BLaER1 (cell line): Measurements from ENCODE around the gene COLQ.
"Not testable (repeated sequence)": the region's sequence is repeated elsewhere in the genome, so short reads cannot be mapped to it uniquely, and the experiment has no call there.

Experiments used
- H3K27ac ChIP-seq: shearing (Covaris generic); formaldehyde crosslinking; 2 replicates; pipeline ENCODE4 v1.8.1; 2022
- H3K27me3 ChIP-seq: shearing (Covaris generic); formaldehyde crosslinking; 2 replicates; pipeline ENCODE4 v1.8.1; 2022
- H3K36me3 ChIP-seq: shearing (Covaris generic); formaldehyde crosslinking; 2 replicates; pipeline ENCODE4 v1.8.1; 2022
- H3K4me1 ChIP-seq: shearing (Covaris generic); formaldehyde crosslinking; 2 replicates; pipeline ENCODE4 v1.8.1; 2022
- H3K4me2 ChIP-seq: shearing (Covaris generic); formaldehyde crosslinking; 2 replicates; pipeline ENCODE4 v1.8.1; 2022
- H3K4me3 ChIP-seq: shearing (Covaris generic); formaldehyde crosslinking; 2 replicates; pipeline ENCODE4 v1.8.1; 2022
- H3K9ac ChIP-seq: shearing (Covaris generic); formaldehyde crosslinking; 2 replicates; pipeline ENCODE4 v1.8.1; 2022
- H3K9me3 ChIP-seq: shearing (Covaris generic); formaldehyde crosslinking; 2 replicates; pipeline ENCODE4 v1.8.1; 2022
- H4K20me1 ChIP-seq: shearing (Covaris generic); formaldehyde crosslinking; 2 replicates; pipeline ENCODE4 v1.8.1; 2022
- Cebpa-rat ChIP-seq: shearing (Covaris generic); IDR thresholded peaks from 2 replicates; pipeline ENCODE4 v1.8.1; 2022

Gene COLQ

DNA sequence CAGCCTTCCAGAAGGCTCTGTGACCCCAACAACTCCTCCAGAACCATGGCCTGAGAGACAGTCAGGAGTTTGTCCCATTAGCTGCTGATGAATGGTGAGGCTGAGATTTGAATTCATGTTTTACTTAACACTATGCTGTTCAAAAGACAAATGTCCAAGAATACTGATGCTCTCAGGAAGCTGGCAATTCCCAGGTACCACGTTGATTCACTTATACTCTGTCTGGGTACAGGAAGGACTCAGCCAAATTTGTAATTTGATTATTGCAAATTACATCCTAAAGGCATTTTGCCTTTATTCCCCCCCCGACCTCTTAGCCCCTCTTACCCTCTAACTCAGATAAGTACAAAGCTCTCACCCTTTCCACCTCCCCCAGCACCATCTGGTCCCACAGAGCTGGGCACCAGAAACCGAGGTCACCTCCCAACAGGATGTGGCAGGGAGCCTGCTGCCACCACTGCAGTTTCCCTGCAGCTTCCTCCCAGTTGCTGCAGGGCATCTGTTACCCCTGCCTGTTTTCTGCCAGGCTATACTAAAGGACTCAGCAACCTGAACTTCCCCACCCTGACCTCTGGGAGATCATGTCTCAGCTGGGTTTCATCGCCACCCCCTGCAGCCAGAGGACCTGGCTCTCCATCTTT lies 60.5 kb downstream of the COLQ start:
- H3K9ac ChIP-seq, result peak overlapping the region; percentile 11; the same call in 1 of the 2 replicates
- TF ChIP-seq Cebpa-rat, result no peak
- H3K9me3 ChIP-seq, result peaks cover 5% of the 10 kb centered on the region; the same call in 1 of the 2 replicates
- peaks cover 7% of the 10 kb centered on the region; the same call in 1 of the 2 replicates for H3K36me3 ChIP-seq
- H3K27me3 ChIP-seq, result no peaks in the 10 kb centered on the region
- H3K27ac ChIP-seq, result peak overlapping the region; percentile 70
- peaks cover 54% of the 10 kb centered on the region for H3K4me1 ChIP-seq
- H3K4me3 ChIP-seq, result peak overlapping the region; percentile 26; the same call in 1 of the 2 replicates
- no peaks in the 10 kb centered on the region for H4K20me1 ChIP-seq
- H3K4me2 ChIP-seq, result peak overlapping the region; percentile 81

DNA sequence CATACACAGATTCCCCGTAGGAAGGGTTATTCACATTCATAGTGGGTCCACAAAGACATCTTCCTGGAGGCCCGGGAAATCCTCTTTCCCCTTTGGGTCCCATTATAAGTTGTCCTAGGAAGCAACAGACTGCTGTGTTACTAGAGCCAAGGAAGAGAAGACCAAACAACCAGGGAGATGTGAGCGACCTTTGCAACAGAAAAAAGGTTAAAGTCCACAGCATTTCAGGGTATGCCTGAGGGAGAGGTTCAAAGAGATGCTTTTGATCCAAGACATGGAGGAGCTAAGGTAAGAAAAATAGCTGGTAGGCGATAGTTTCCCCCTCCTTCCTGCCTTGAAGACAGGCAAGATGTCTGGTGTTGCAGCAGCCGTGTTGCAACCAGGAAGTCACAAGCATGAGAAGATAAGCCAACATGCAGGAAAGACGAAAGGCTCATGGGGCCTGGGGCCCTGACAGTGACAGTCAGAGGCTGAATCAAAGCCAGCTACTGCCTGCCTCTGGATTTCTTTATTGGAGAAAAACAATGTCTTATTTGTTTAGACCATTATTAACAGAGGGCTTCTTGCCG lies 63.2 kb downstream of the COLQ start:
- Histone ChIP-seq H3K4me1 (peaks cover 47% of the 10 kb centered on the region), H3K9me3 (peaks cover 5% of the 10 kb centered on the region; the same call in 1 of the 2 replicates), H3K27me3 (no peaks in the 10 kb centered on the region), H3K9ac (no peak overlapping the region), H3K36me3 (peaks cover 7% of the 10 kb centered on the region; the same call in 1 of the 2 replicates), H3K4me3 (no peak overlapping the region), H4K20me1 (no peaks in the 10 kb centered on the region), H3K4me2 (no peak overlapping the region), H3K27ac (no peak overlapping the region)
- no peak for TF ChIP-seq Cebpa-rat

DNA sequence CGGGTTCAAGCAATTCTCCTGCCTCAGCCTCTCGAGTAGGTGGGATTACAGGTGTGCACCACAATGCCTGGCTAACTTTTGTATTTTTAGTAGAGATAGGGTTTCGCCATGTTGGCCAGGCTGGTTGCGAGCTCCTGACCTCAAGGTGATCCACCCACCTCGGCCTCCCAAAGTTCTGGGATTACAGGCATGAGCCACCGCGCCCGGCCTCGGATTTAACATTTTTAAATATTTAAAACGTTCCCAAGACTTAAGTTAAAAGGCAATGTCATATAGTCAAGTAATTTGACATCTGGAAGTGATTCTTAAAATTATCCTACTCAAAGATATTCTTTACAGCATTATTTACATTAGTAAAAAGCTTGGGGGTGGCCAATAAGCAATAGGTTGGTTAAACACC lies 64.6 kb downstream of the COLQ start:
- not testable (repeated sequence) for H3K9ac ChIP-seq, H3K4me3 ChIP-seq, H3K9me3 ChIP-seq, H3K27ac ChIP-seq, H3K36me3 ChIP-seq, H3K27me3 ChIP-seq, H3K4me2 ChIP-seq, H4K20me1 ChIP-seq
- peaks cover 35% of the 10 kb centered on the region for H3K4me1 ChIP-seq

DNA sequence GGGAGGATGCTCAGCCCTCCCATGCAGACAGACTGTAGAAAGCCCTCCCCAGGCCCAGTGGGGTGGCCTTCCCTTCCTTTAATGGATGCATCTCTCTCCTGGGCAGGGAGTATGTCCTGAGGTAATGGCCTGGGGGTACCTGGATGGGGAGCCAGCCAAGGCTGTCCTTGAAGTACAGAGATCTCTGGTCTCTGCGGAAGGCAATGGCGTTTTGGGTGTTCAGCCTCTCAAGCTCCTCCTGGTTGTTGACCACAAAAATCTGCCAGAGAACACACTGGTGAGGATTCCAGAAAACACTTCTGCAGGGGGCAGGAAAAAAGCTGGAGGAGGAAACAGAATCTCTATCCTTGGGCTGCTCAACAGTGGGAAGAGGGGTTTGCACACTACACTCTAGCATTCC lies 65.2 kb downstream of the COLQ start:
- no peak overlapping the region for H3K4me2 ChIP-seq
- H4K20me1 ChIP-seq, result no peaks in the 10 kb centered on the region
- no peaks in the 10 kb centered on the region for H3K27me3 ChIP-seq
- peaks cover 29% of the 10 kb centered on the region for H3K4me1 ChIP-seq
- H3K36me3 ChIP-seq, result peaks cover 8% of the 10 kb centered on the region; the same call in 1 of the 2 replicates
- no peak for TF ChIP-seq Cebpa-rat
- no peak overlapping the region for H3K9ac ChIP-seq
- no peak overlapping the region for H3K27ac ChIP-seq
- no peak overlapping the region for H3K4me3 ChIP-seq
- H3K9me3 ChIP-seq, result peaks cover 5% of the 10 kb centered on the region; the same call in 1 of the 2 replicates

DNA sequence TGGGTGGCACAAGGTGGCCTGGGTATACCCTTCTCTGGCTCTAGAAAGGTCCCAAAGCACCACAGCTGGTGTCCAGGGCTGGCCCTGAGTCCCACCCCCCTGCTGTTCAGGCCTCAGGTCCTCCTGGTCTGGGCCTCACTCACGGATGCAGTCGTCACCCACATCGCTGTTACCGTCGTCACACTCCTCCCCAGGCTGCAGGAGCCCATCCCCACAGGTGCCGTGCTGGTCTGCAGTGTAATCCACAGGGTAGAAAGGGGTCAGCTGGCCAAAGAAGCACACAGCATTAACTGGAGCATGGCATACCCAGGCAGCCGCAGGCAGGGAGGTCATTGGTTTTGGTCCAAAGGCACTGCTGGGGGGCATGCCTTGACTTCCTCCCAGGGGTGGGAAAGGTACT lies 65.8 kb downstream of the COLQ start:
- peaks cover 5% of the 10 kb centered on the region; the same call in 1 of the 2 replicates for H3K9me3 ChIP-seq
- no peak overlapping the region for H3K27ac ChIP-seq
- no peak overlapping the region for H3K9ac ChIP-seq
- no peak overlapping the region for H3K4me3 ChIP-seq
- peaks cover 23% of the 10 kb centered on the region for H3K4me1 ChIP-seq
- H3K36me3 ChIP-seq, result peaks cover 12% of the 10 kb centered on the region; the same call in 1 of the 2 replicates
- H4K20me1 ChIP-seq, result no peaks in the 10 kb centered on the region
- no peaks in the 10 kb centered on the region for H3K27me3 ChIP-seq
- TF ChIP-seq Cebpa-rat, result no peak
- no peak overlapping the region for H3K4me2 ChIP-seq

DNA sequence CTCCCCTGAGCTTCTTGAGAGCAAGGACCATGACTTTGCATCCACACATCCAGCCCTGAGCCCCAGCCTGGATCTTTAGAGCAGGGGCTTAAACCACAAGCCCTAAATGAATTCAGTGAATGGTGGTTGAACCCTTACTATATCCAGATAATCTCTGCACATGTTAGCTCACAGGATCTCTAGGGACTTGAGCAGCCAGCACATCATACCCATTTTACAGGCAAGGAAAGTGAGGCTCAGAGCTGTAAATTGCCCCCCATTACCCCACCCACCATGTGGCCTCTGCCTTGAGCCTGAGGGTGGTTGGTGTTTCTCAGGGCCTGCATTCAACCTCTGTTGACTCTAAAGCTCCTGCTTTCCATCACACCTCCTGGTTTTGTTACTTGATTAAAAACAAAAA lies 66.5 kb downstream of the COLQ start:
- no peak for TF ChIP-seq Cebpa-rat
- peaks cover 16% of the 10 kb centered on the region; the same call in 1 of the 2 replicates for H3K36me3 ChIP-seq

DNA sequence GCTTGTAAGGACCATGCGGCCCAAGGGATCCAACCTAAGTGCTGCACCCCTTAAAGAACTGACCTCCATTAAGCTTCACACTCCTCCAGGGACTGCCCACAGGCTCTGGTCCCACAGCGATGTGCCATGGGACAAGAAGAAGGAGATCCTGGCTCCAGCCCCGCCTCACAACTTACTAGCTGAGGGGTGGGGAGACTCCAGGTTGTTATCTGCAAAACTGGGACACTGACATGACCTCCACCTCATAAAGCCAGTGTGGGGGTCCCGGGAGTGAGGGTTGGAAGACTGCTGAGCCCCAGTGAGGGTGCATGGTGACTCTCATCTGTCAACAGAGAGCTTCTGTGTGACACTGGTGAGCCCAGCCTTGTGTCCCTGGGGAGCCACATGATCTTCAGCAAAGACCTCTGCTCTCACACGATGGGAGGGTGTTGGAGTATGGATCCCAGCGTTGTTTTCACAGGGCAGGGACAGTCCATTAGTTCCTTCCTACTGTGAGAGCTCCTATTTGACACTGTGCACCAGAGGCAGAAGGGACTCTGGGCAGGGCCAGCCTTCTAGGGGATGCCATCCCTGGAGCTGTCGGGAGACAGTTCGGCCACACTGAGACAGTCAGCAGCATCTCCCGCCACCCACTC lies 67.4 kb downstream of the COLQ start:
- no peak overlapping the region for H3K9ac ChIP-seq
- peaks cover 5% of the 10 kb centered on the region; the same call in 1 of the 2 replicates for H3K9me3 ChIP-seq
- H3K27me3 ChIP-seq, result no peaks in the 10 kb centered on the region
- peaks cover 17% of the 10 kb centered on the region for H3K4me1 ChIP-seq
- TF ChIP-seq Cebpa-rat, result no peak
- H4K20me1 ChIP-seq, result no peaks in the 10 kb centered on the region
- H3K36me3 ChIP-seq, result peaks cover 16% of the 10 kb centered on the region; the same call in 1 of the 2 replicates
- H3K4me2 ChIP-seq, result peak overlapping the region; percentile 47
- no peak overlapping the region for H3K4me3 ChIP-seq
- no peak overlapping the region for H3K27ac ChIP-seq

More for the DNA sequence above, 66.5 kb downstream of the COLQ start:
- peaks cover 5% of the 10 kb centered on the region; the same call in 1 of the 2 replicates for H3K9me3 ChIP-seq
- no peak overlapping the region for H3K9ac ChIP-seq
- H3K4me3 ChIP-seq, result no peak overlapping the region
- H4K20me1 ChIP-seq, result no peaks in the 10 kb centered on the region
- H3K4me2 ChIP-seq, result no peak overlapping the region
- no peaks in the 10 kb centered on the region for H3K27me3 ChIP-seq
- H3K27ac ChIP-seq, result no peak overlapping the region
- peaks cover 19% of the 10 kb centered on the region for H3K4me1 ChIP-seq

DNA sequence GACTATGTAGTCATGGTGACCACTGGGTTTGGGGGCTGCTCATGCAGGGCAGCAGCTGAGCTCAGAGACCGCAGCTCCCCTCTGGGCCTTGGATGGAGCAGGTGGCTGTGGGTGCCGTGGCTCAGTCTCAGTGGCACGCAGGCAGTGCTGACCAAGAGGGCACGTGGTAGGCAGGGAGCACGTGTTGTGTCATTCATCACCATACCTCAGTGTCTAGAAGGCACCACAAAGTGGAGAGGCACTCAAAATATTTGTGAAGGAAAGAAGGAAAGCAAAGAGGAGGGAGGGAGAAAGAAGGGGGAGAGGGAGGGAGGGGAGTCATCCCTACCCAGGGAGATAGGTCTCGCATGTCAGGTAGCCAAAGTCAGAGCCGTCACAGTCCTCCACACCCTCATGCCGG lies 68.0 kb downstream of the COLQ start:
- Histone ChIP-seq H3K4me2 (no peak overlapping the region), H3K4me3 (no peak overlapping the region), H3K9me3 (peaks cover 5% of the 10 kb centered on the region; the same call in 1 of the 2 replicates), H3K27ac (no peak overlapping the region), H3K27me3 (no peaks in the 10 kb centered on the region), H3K4me1 (peaks cover 17% of the 10 kb centered on the region), H3K36me3 (peaks cover 15% of the 10 kb centered on the region; the same call in 1 of the 2 replicates), H4K20me1 (no peaks in the 10 kb centered on the region), H3K9ac (no peak overlapping the region)
- TF ChIP-seq Cebpa-rat, result no peak

DNA sequence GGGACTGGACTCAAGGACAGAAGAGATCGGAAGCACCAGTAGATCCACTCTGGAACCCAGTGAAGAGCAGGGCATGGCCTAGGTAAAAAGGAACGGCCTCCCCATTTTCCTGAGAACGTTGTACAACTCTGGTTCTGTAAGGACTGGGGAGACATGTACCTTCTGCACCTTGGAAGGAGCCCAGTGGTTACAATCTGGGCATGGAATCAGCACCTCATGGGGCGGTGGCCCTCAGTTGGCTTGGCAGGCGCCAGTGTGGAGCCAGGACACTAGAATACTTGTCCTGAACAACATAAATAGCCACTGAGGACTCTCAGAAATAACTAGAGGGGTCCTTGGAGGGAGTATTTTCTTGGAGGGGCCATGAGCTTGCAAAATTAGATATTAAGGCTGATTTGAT lies 68.5 kb downstream of the COLQ start:
- Histone ChIP-seq H3K9me3 (no peaks in the 10 kb centered on the region), H3K4me2 (no peak overlapping the region), H3K36me3 (peaks cover 10% of the 10 kb centered on the region; the same call in 1 of the 2 replicates), H4K20me1 (no peaks in the 10 kb centered on the region), H3K27ac (no peak overlapping the region), H3K9ac (no peak overlapping the region), H3K27me3 (no peaks in the 10 kb centered on the region), H3K4me3 (no peak overlapping the region), H3K4me1 (peaks cover 17% of the 10 kb centered on the region)
- TF ChIP-seq Cebpa-rat, result no peak

DNA sequence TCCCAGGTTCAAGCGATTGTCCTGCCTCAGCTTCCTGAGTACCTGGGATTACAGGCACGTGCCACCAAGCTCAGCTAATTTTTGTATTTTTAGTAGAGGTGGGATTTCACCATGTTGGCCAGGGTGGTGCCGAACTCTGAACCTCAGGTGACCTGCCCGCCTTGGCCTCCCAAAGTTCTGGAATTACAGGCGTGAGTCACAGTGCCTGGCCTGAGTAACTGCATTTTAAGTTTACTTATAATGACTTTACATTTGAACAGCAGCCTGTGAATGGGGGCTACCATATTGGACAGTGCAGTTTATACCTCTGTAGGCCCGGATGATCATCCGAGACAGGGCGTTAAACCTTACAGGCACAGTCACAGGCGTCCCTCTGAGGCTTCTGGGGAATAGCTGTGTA lies 69.3 kb downstream of the COLQ start:
- Histone ChIP-seq H3K27me3 (no peaks in the 10 kb centered on the region), H3K27ac (no peak overlapping the region), H3K9me3 (no peaks in the 10 kb centered on the region), H3K4me2 (no peak overlapping the region), H3K36me3 (peaks cover 10% of the 10 kb centered on the region; the same call in 1 of the 2 replicates), H3K4me3 (no peak overlapping the region), H3K4me1 (peaks cover 17% of the 10 kb centered on the region), H4K20me1 (no peaks in the 10 kb centered on the region), H3K9ac (no peak overlapping the region)
- no peak for TF ChIP-seq Cebpa-rat
